IMR-90 (cell line): Measurements from ENCODE around the gene CUL1. TPM values are rescaled to one million over a fixed set of nuclear protein-coding genes. Genes with fewer than 3 reads are reported as not detected.

ENCODE experiments used
- ATAC-seq: fragments of 200-7000 bp; cut with Tn5 transposase; 2 replicates; pipeline ENCODE4 v1.9.1; 2020; ENCODE audit warnings: low read depth, mild to moderate bottlenecking, moderate library complexity
- BruUV-seq: library from RNA; stranded (reverse); fragments of 400-500 nt; replicated peaks from 2 replicates; lab custom pipeline; 2021; lab: Mats Ljungman, UMichigan
- CTCF ChIA-PET: fragments of 300-600 bp; formaldehyde crosslinking; extraction: SDS; loops from one replicate; lab custom pipeline; 2021; ENCODE audit warnings: antibody characterized with exemption; lab: Yijun Ruan, JAX
- POLR2A ChIA-PET: fragments of 300-600 bp; sonication (Branson Sonifier 250); formaldehyde crosslinking; loops from one replicate; lab custom pipeline; 2022; ENCODE audit warnings: antibody characterized with exemption; ENCODE audit not compliant: unreplicated experiment; lab: Charles Lee
- DNase-seq: peaks from one replicate; pipeline ENCODE4 v3.0.0; 2013
- H2AFZ ChIP-seq: replicated peaks from 2 replicates; pipeline ENCODE3; 2013; ENCODE audit warnings: low read length, mild to moderate bottlenecking; ENCODE audit not compliant: poor library complexity
- H2AK5ac ChIP-seq: 2 replicates; pipeline ENCODE4 v1.6.1; 2013; ENCODE audit warnings: low read depth, low read length, inconsistent platforms
- H2AK9ac ChIP-seq: replicated peaks from 2 replicates; pipeline ENCODE3; 2013; ENCODE audit warnings: mild to moderate bottlenecking, low read depth, low read length, moderate library complexity; ENCODE audit not compliant: poor library complexity
- H2BK120ac ChIP-seq: 2 replicates; pipeline ENCODE4 v1.6.1; 2013; ENCODE audit warnings: low read depth, low read length, inconsistent platforms
- H2BK15ac ChIP-seq: 3 replicates; pipeline ENCODE4 v1.6.1; 2013; ENCODE audit warnings: low read depth, low read length, inconsistent platforms
- H2BK20ac ChIP-seq: 2 replicates; pipeline ENCODE4 v1.6.1; 2013; ENCODE audit warnings: low read depth, mild to moderate bottlenecking, inconsistent platforms, low read length, moderate library complexity
- H2BK5ac ChIP-seq: 2 replicates; pipeline ENCODE4 v1.6.1; 2013; ENCODE audit warnings: mild to moderate bottlenecking, low read depth, low read length, inconsistent platforms; ENCODE audit not compliant: poor library complexity, severe bottlenecking
- H3K14ac ChIP-seq: replicated peaks from 2 replicates; pipeline ENCODE4 v1.6.1; 2013; ENCODE audit warnings: low read depth, low read length, inconsistent platforms
- H3K18ac ChIP-seq: 2 replicates; pipeline ENCODE4 v1.6.1; 2013; ENCODE audit warnings: low read depth, low read length, control low read depth
- H3K23ac ChIP-seq: 2 replicates; pipeline ENCODE4 v1.6.1; 2013; ENCODE audit warnings: low read depth, low read length, inconsistent platforms
- H3K27ac ChIP-seq: 2 replicates; pipeline ENCODE4 v1.5.1; 2013; ENCODE audit warnings: mild to moderate bottlenecking, control low read depth, low read length; ENCODE audit not compliant: insufficient read depth
- H3K27me3 ChIP-seq: 2 replicates; pipeline ENCODE4 v1.6.1; 2013; ENCODE audit warnings: low read length; ENCODE audit not compliant: control insufficient read depth, insufficient read depth
- H3K36me3 ChIP-seq: 2 replicates; pipeline ENCODE4 v1.6.1; 2013; ENCODE audit warnings: low read length, mixed read lengths; ENCODE audit not compliant: control insufficient read depth, insufficient read depth
- H3K4ac ChIP-seq: 2 replicates; pipeline ENCODE4 v1.6.1; 2013; ENCODE audit warnings: low read depth, low read length, inconsistent platforms
- H3K4me1 ChIP-seq: 2 replicates; pipeline ENCODE4 v1.6.1; 2013; ENCODE audit warnings: low read length, mixed read lengths; ENCODE audit not compliant: control insufficient read depth, insufficient read depth
- H3K4me2 ChIP-seq: 2 replicates; pipeline ENCODE4 v1.6.1; 2013; ENCODE audit warnings: low read depth, mild to moderate bottlenecking, control low read depth, low read length, moderate library complexity
- H3K4me3 ChIP-seq: 2 replicates; pipeline ENCODE4 v1.5.1; 2013; ENCODE audit warnings: low read depth, mild to moderate bottlenecking, control low read depth, low read length, moderate library complexity; ENCODE audit not compliant: insufficient read depth
- H3K56ac ChIP-seq: 2 replicates; pipeline ENCODE4 v1.6.1; 2013; ENCODE audit warnings: low read length, inconsistent platforms; ENCODE audit not compliant: insufficient read depth; ENCODE audit errors: extremely low read depth
- H3K79me1 ChIP-seq, 2 experiments: 2 replicates each; pipeline ENCODE4 v1.6.1; 2013; ENCODE audit warnings: low read length in 2 of 2, inconsistent platforms in 1 of 2, low read depth in 1 of 2
- H3K9ac ChIP-seq: 2 replicates; pipeline ENCODE4 v1.6.1; 2013; ENCODE audit warnings: low read depth, low read length, control low read depth
- H3K9me1 ChIP-seq: 2 replicates; pipeline ENCODE4 v1.6.1; 2013; ENCODE audit warnings: low read length, inconsistent platforms; ENCODE audit not compliant: insufficient read depth
- H3K9me3 ChIP-seq: 2 replicates; pipeline ENCODE4 v1.6.1; 2013; ENCODE audit warnings: low read length; ENCODE audit not compliant: control insufficient read depth, insufficient read depth
- H4K20me1 ChIP-seq: 2 replicates; pipeline ENCODE4 v1.6.1; 2013; ENCODE audit warnings: low read length, inconsistent platforms; ENCODE audit not compliant: insufficient read depth
- H4K5ac ChIP-seq: 2 replicates; pipeline ENCODE4 v1.6.1; 2013; ENCODE audit warnings: mild to moderate bottlenecking, low read depth, low read length, control low read depth
- H4K8ac ChIP-seq, 2 experiments: 2 replicates each; pipeline ENCODE4 v1.6.1; 2013; ENCODE audit warnings: low read depth in 2 of 2, low read length in 2 of 2, control low read depth in 1 of 2, inconsistent platforms in 1 of 2
- H4K91ac ChIP-seq: 2 replicates; pipeline ENCODE4 v1.6.1; 2013; ENCODE audit warnings: low read depth, low read length, inconsistent platforms; ENCODE audit not compliant: insufficient read depth
- CEBPB ChIP-seq: IDR thresholded peaks from 2 replicates; pipeline ENCODE4 v1.6.1; 2012; ENCODE audit warnings: low read depth, low read length, improper control_type of control experiment
- ELK1 ChIP-seq: fragments of 150-350 bp; IDR thresholded peaks from 2 replicates; pipeline ENCODE4 v1.6.1; 2016; ENCODE audit warnings: low read depth, mild to moderate bottlenecking, low read length, moderate library complexity, borderline replicate concordance
- FOS ChIP-seq: fragments of 150-350 bp; IDR thresholded peaks from 2 replicates; pipeline ENCODE4 v1.6.1; 2016; ENCODE audit warnings: low read depth, low read length
- MAFK ChIP-seq: IDR thresholded peaks from 2 replicates; pipeline ENCODE4 v1.6.1; 2012; ENCODE audit warnings: low read depth, low read length, improper control_type of control experiment
- MXI1 ChIP-seq: IDR thresholded peaks from 2 replicates; pipeline ENCODE4 v1.6.1; 2012; ENCODE audit warnings: low read depth, mild to moderate bottlenecking, low read length, moderate library complexity, borderline replicate concordance
- NFE2L2 ChIP-seq: fragments of 150-350 bp; IDR thresholded peaks from 2 replicates; pipeline ENCODE4 v1.6.1; 2016; ENCODE audit warnings: low read depth, mild to moderate bottlenecking, low read length
- POLR2A ChIP-seq: IDR thresholded peaks from 2 replicates; pipeline ENCODE4 v1.6.1; 2012; ENCODE audit warnings: mild to moderate bottlenecking, low read depth, low read length
- RAD21 ChIP-seq: IDR thresholded peaks from 2 replicates; pipeline ENCODE4 v1.6.1; 2012; ENCODE audit warnings: low read length, improper control_type of control experiment
- RCOR1 ChIP-seq: IDR thresholded peaks from 2 replicates; pipeline ENCODE4 v1.6.1; 2012; ENCODE audit warnings: mild to moderate bottlenecking, low read length, improper control_type of control experiment; ENCODE audit not compliant: insufficient replicate concordance
- RFX5 ChIP-seq: IDR thresholded peaks from 2 replicates; pipeline ENCODE4 v1.8.0; 2012; ENCODE audit warnings: low read depth, mild to moderate bottlenecking, low read length, moderate library complexity
- SMC3 ChIP-seq: fragments of 150-350 bp; IDR thresholded peaks from 2 replicates; pipeline ENCODE4 v1.6.1; 2016; ENCODE audit warnings: low read depth, mild to moderate bottlenecking, antibody characterized with exemption, low read length, moderate library complexity
- WGBS, 2 experiments: methylation state at CpG; one replicate each; pipeline versions ENCODE4 v1.1.5 to v1.1.7; 2013; ENCODE audit warnings: missing lambda C conversion rate in 2 of 2; ENCODE audit not compliant: insufficient read length in 1 of 2; ENCODE audit errors: extremely low coverage in 2 of 2; 5-methylcytosine and 5-hydroxymethylcytosine counted together
- dilution Hi-C: fragments of 300-500 bp; cut with HindIII; formaldehyde crosslinking; loops from one replicate; pipeline ENCODE4 v1.14.3; 2018; ENCODE audit warnings: low sequenced_read_pairs; ENCODE audit not compliant: unreplicated experiment
- in situ Hi-C: fragments of 300-500 bp; cut with MboI; formaldehyde crosslinking; loops from 3 replicates; pipeline ENCODE4 v1.14.3; 2019; ENCODE audit warnings: low sequenced_read_pairs, inconsistent platforms, mixed read lengths
- intact Hi-C: fragments of 100-400 bp; cut with micrococcal nuclease; formaldehyde crosslinking; loops from 2 replicates; pipeline ENCODE4 v1.10.0; 2022
- polyA plus RNA-seq, 3 experiments: library from polyadenylated mRNA; depleted of rRNA; stranded (reverse); fragments of >200 nt; gene quantifications; 2 replicates each; pipeline ENCODE4 v1.2.3, GENCODE V29; 2012; ENCODE audit warnings: low replicate concordance in 1 of 3
- total RNA-seq: library from RNA; depleted of rRNA; stranded (reverse); fragments of >200 nt; gene quantifications from 2 replicates; pipeline ENCODE4 v1.2.3, GENCODE V29; 2012
- TF ChIP-seq, protein P1 (sequence below): fragments of 150-350 bp; IDR thresholded peaks from 2 replicates; pipeline ENCODE4 v1.6.1; 2017; ENCODE audit warnings: mild to moderate bottlenecking, antibody characterized with exemption, low read length, low read depth
- TF ChIP-seq, protein P2 (sequence below): conservative IDR thresholded peaks from 2 replicates; pipeline ENCODE4 v1.5.1; 2012; ENCODE audit warnings: mild to moderate bottlenecking, low read depth, low read length, improper control_type of control experiment

The CUL1 gene
- total and polyA plus RNA-seq, 2 of the 4 experiments (the other 2 are of a cell fraction): 44.0 to 46.2 TPM

DNA sequence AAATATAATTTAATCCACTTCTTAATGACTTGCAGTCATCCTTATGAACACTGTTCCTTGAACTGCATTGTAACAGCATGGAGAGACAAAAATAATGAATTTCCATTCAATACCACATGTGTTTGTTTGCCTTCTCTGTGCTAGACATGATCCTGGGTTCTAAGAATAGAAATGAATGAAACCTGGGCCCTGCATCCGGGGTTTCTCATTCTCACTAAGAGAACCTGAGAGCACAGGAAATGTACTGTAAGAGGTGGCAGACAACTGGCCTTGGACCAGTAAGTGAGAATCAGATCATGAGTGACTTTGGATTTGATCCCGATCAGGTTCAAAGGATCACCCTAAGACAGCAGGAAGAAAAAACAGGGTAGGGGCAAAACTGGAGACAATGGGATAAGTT lies 37.2 kb upstream of the CUL1 start:
- H4K91ac ChIP-seq: no peak overlapping the region
- dilution Hi-C loops (no loop called here), intact Hi-C loops (no loop called here)

More for the DNA sequence above, 37.2 kb upstream of the CUL1 start:
- Histone ChIP-seq H4K20me1 (no peaks in the 10 kb centered on the region; the same call in 1 of the 2 replicates), H2BK15ac (no peak overlapping the region), H4K5ac (no peak overlapping the region), H3K23ac (no peak overlapping the region), H3K9me3 (no peaks in the 10 kb centered on the region), H3K4ac (no peak overlapping the region), H3K27ac (no peak overlapping the region), H2BK20ac (no peak overlapping the region), H4K8ac (no peak overlapping the region), H3K4me3 (no peak overlapping the region), H3K9ac (no peak overlapping the region), H3K18ac (no peak overlapping the region), H2AK9ac (no peak overlapping the region), H2AFZ (no peak overlapping the region), H2BK120ac (no peak overlapping the region), H2BK5ac (no peak overlapping the region), H3K9me1 (no peaks in the 10 kb centered on the region), H2AK5ac (no peak overlapping the region), H3K4me2 (no peak overlapping the region), H3K79me1 (no peaks in the 10 kb centered on the region), H3K56ac (no peak overlapping the region), H3K14ac (no peak overlapping the region), H3K36me3 (no peaks in the 10 kb centered on the region), H3K27me3 (no peaks in the 10 kb centered on the region), H3K4me1 (no peaks in the 10 kb centered on the region)
- ATAC-seq: no peak
- BruUV-seq: no TSS peak
- in situ Hi-C loops: no loop called here
- TF ChIP-seq, protein P1, sequence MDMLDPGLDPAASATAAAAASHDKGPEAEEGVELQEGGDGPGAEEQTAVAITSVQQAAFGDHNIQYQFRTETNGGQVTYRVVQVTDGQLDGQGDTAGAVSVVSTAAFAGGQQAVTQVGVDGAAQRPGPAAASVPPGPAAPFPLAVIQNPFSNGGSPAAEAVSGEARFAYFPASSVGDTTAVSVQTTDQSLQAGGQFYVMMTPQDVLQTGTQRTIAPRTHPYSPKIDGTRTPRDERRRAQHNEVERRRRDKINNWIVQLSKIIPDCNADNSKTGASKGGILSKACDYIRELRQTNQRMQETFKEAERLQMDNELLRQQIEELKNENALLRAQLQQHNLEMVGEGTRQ: no peak
- TF ChIP-seq CEBPB (no peak), RCOR1 (no peak), RAD21 (no peak), NFE2L2 (no peak), POLR2A (no peak), MAFK (no peak), FOS (no peak), RFX5 (no peak), ELK1 (no peak), MXI1 (no peak), SMC3 (no peak)
- TF ChIP-seq, protein P2, sequence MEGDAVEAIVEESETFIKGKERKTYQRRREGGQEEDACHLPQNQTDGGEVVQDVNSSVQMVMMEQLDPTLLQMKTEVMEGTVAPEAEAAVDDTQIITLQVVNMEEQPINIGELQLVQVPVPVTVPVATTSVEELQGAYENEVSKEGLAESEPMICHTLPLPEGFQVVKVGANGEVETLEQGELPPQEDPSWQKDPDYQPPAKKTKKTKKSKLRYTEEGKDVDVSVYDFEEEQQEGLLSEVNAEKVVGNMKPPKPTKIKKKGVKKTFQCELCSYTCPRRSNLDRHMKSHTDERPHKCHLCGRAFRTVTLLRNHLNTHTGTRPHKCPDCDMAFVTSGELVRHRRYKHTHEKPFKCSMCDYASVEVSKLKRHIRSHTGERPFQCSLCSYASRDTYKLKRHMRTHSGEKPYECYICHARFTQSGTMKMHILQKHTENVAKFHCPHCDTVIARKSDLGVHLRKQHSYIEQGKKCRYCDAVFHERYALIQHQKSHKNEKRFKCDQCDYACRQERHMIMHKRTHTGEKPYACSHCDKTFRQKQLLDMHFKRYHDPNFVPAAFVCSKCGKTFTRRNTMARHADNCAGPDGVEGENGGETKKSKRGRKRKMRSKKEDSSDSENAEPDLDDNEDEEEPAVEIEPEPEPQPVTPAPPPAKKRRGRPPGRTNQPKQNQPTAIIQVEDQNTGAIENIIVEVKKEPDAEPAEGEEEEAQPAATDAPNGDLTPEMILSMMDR: no peak
- no peak for DNase-seq
- POLR2A ChIA-PET: no interaction called here
- CTCF ChIA-PET: no interaction called here
- 80% methylated on average over 1 of the region's 2 CpGs; no CpG with 5 or more reads in 1 of the 2 experiments for WGBS, 2 experiments
